Measurements from ENCODE around the gene NDUFA12. TPM values are rescaled to one million over a fixed set of nuclear protein-coding genes. Genes with fewer than 3 reads are reported as not detected.

The NDUFA12 gene
- total and polyA plus RNA-seq, 11 donors, result 195 to 872 (median 356) TPM

GRCh38 chr12:95022477-95022876 lies 19.0 kb upstream of the NDUFA12 start:
- intact Hi-C loops (cut with DNase I), result no loop called here

GRCh38 chr12:95017482-95017881 lies 14.0 kb upstream of the NDUFA12 start:
- Histone ChIP-seq H3K27me3 (no peaks in the 10 kb centered on the region), H3K36me3 (peaks cover 0 to 36% (median 23%) of the 10 kb centered on the region in 9 donors), H3K4me1 (no peaks in the 10 kb centered on the region), H3K4me3 (no peak overlapping the region), H3K27ac (no peak overlapping the region), H3K9me3 (peaks cover 0 to 4% (median 0%) of the 10 kb centered on the region in 12 donors)
- intact Hi-C loops (cut with DNase I), result no loop called here
- WGBS, 4 donors, result 70 to 89% (median 84%) methylated on average over 1 of the region's 1 CpG
- ATAC-seq (no peak), DNase-seq (no peak)
- TF ChIP-seq CTCF (IDR thresholded peaks at IDR 0.05), result no peak

More at GRCh38 chr12:95022477-95022876, 19.0 kb upstream of the NDUFA12 start:
- no peak overlapping the region for H3K27ac ChIP-seq
- no peaks in the 10 kb centered on the region for H3K9me3 ChIP-seq
- WGBS, 4 donors, result 89 to 100% (median 94%) methylated on average over 2 of the region's 2 CpGs
- no peak overlapping the region for H3K4me3 ChIP-seq
- DNase-seq (no peak), ATAC-seq (no peak)
- no peaks in the 10 kb centered on the region for H3K27me3 ChIP-seq
- H3K4me1 ChIP-seq, result no peaks in the 10 kb centered on the region
- H3K36me3 ChIP-seq, result peaks cover 0 to 86% (median 54%) of the 10 kb centered on the region in 9 donors
- no peak for TF ChIP-seq CTCF (IDR thresholded peaks at IDR 0.05)
- TF ChIP-seq POLR2A (IDR thresholded peaks at IDR 0.05), result no peak

GRCh38 chr12:95016120-95016519 lies 12.6 kb upstream of the NDUFA12 start:
- no peak overlapping the region for H3K27ac ChIP-seq
- WGBS, 4 donors, result 96 to 100% (median 99%) methylated on average over 2 of the region's 2 CpGs
- no peak overlapping the region for H3K4me3 ChIP-seq
- no peaks in the 10 kb centered on the region for H3K27me3 ChIP-seq
- no peak for ATAC-seq
- intact Hi-C loops (cut with DNase I), result no loop called here
- H3K4me1 ChIP-seq, result no peaks in the 10 kb centered on the region
- peaks cover 0 to 23% (median 12%) of the 10 kb centered on the region in 9 donors for H3K36me3 ChIP-seq
- peaks cover 0 to 4% (median 0%) of the 10 kb centered on the region in 12 donors for H3K9me3 ChIP-seq
- TF ChIP-seq POLR2A (IDR thresholded peaks at IDR 0.05), result no peak
- DNase-seq, result no peak

- ATAC-seq (no peak), DNase-seq (no peak)
- intact Hi-C loops (cut with DNase I), result loop anchor here in 1 of 10 donors (5.0 kb wide), 1 partner anchor 53 kb away; no protein-coding TSS in a partner anchor
- H3K9me3 ChIP-seq, result peaks cover 0 to 4% (median 0%) of the 10 kb centered on the region in 12 donors
- no peaks in the 10 kb centered on the region for H3K27me3 ChIP-seq
- H3K27ac ChIP-seq, result no peak overlapping the region
- peaks cover 0 to 7% (median 2%) of the 10 kb centered on the region in 9 donors for H3K36me3 ChIP-seq
- TF ChIP-seq CTCF (IDR thresholded peaks at IDR 0.05) (no peak), POLR2A (IDR thresholded peaks at IDR 0.05) (no peak)
- no peaks in the 10 kb centered on the region for H3K4me1 ChIP-seq
- no peak overlapping the region for H3K4me3 ChIP-seq
These were observed 11.1 kb upstream of the NDUFA12 start for GRCh38 chr12:95014554-95014953.

GRCh38 chr12:95006206-95006605 lies 2.7 kb upstream of the NDUFA12 start:
- no peak for DNase-seq
- H3K4me3 ChIP-seq, result no peak overlapping the region
- intact Hi-C loops (cut with DNase I), result no loop called here
- ATAC-seq, result no peak
- 87 to 92% (median 90%) methylated on average over 4 of the region's 4 CpGs for WGBS, 4 donors
- H3K27ac ChIP-seq, result no peak overlapping the region
- peaks cover 0 to 9% (median 7%) of the 10 kb centered on the region in 9 donors for H3K36me3 ChIP-seq
- TF ChIP-seq POLR2A (IDR thresholded peaks at IDR 0.05), result no peak
- TF ChIP-seq CTCF (IDR thresholded peaks at IDR 0.05), result no peak
- no peaks in the 10 kb centered on the region for H3K27me3 ChIP-seq
- H3K4me1 ChIP-seq, result peaks cover 0 to 32% (median 11%) of the 10 kb centered on the region in 12 donors
- H3K9me3 ChIP-seq, result peaks cover 0 to 21% (median 9%) of the 10 kb centered on the region in 12 donors

Data from heart left ventricle (tissue), 16 donors.